ENCODE data around the gene TGFBR3. TPM values are rescaled to one million over a fixed set of nuclear protein-coding genes. Genes with fewer than 3 reads are reported as not detected.

TGFBR3 gene
- total RNA-seq, 1 experiment from 2014 or later = 2.4 TPM

- Histone ChIP-seq H2AK5ac (ENCODE audit: insufficient read length, low read length) (no peak overlapping the region), H3K4ac (ENCODE audit: low read depth, low read length) (no peak overlapping the region), H3K9ac (ENCODE audit: extremely low read depth, insufficient read length, low read length) (no peak overlapping the region), H3K56ac (ENCODE audit: insufficient read length, low read depth, low read length) (no peak overlapping the region), H4K20me1 (ENCODE audit: control insufficient read depth, insufficient read depth, insufficient read length) (no peaks in the 10 kb centered on the region), H3K23ac (ENCODE audit: insufficient read length, low read depth, low read length) (no peak overlapping the region), H3K4me2 (ENCODE audit: insufficient read depth, insufficient read length, low read length) (no peak overlapping the region), H4K8ac (replicated peaks; ENCODE audit: insufficient read length, low read depth, low read length) (no peak overlapping the region), H2BK20ac (ENCODE audit: low read depth, low read length, poor library complexity, severe bottlenecking) (no peak overlapping the region), H2BK15ac (ENCODE audit: low read depth, low read length) (no peak overlapping the region), H3K4me1 (ENCODE audit: insufficient read depth, low read length) (no peaks in the 10 kb centered on the region), H2BK12ac (ENCODE audit: insufficient read length, low read depth, low read length) (no peak overlapping the region), H4K91ac (ENCODE audit: insufficient read length, low read depth, low read length) (no peak overlapping the region), H3K18ac (ENCODE audit: insufficient read length, low read depth, low read length) (no peak overlapping the region), H3K79me1 (ENCODE audit: insufficient read depth, low read depth, low read length, poor library complexity, severe bottlenecking) (no peaks in the 10 kb centered on the region), H3K23me2 (ENCODE audit: insufficient read length, low read depth, low read length, poor library complexity, severe bottlenecking) (no peaks in the 10 kb centered on the region), H2BK120ac (ENCODE audit: low read depth, low read length, poor library complexity, severe bottlenecking) (no peak overlapping the region), H2BK5ac (ENCODE audit: insufficient read length, low read length) (no peak overlapping the region), H3K9me3 (ENCODE audit: control insufficient read depth, low read depth, low read length) (no peaks in the 10 kb centered on the region), H3K14ac (ENCODE audit: insufficient read depth, low read length) (no peak overlapping the region), H2AFZ (ENCODE audit: low read length) (no peak overlapping the region), H4K5ac (ENCODE audit: insufficient read length, low read depth, low read length) (no peak overlapping the region), H3T11ph (ENCODE audit: low read length) (no peak overlapping the region), H3K27me3 (ENCODE audit: insufficient read depth, low read length) (no peaks in the 10 kb centered on the region), H3K27ac (ENCODE audit: insufficient read length, low read depth, low read length) (no peak overlapping the region), H3K79me2 (ENCODE audit: insufficient read depth, low read length) (no peaks in the 10 kb centered on the region)
- no CpG with 5 or more reads among the region's 2 CpGs for WGBS (ENCODE audit: extremely low coverage, insufficient read length, low lambda C conversion rate)
- TF ChIP-seq, protein P1, sequence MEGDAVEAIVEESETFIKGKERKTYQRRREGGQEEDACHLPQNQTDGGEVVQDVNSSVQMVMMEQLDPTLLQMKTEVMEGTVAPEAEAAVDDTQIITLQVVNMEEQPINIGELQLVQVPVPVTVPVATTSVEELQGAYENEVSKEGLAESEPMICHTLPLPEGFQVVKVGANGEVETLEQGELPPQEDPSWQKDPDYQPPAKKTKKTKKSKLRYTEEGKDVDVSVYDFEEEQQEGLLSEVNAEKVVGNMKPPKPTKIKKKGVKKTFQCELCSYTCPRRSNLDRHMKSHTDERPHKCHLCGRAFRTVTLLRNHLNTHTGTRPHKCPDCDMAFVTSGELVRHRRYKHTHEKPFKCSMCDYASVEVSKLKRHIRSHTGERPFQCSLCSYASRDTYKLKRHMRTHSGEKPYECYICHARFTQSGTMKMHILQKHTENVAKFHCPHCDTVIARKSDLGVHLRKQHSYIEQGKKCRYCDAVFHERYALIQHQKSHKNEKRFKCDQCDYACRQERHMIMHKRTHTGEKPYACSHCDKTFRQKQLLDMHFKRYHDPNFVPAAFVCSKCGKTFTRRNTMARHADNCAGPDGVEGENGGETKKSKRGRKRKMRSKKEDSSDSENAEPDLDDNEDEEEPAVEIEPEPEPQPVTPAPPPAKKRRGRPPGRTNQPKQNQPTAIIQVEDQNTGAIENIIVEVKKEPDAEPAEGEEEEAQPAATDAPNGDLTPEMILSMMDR (conservative IDR thresholded peaks at IDR 0.05) = no peak
- Mint-ChIP-seq H3K9me3 (no peaks in the 10 kb centered on the region; a peak in 1 of 5 replicates), H3K4me1 (peaks cover 21% of the 10 kb centered on the region in 2 experiments), H3K4me3 (no peak overlapping the region), H3K27ac (no peak overlapping the region), H3K36me3 (ENCODE audit: insufficient read depth in 1 of 3, low read depth in 3 of 3) (no peaks in the 10 kb centered on the region), H3K27me3 (ENCODE audit: low read depth) (peaks cover 2% of the 10 kb centered on the region)
- no peak for DNase-seq
Observed at GRCh38 chr1:91771717-91772116, 114.2 kb downstream of the TGFBR3 start.
